ENCODE results near the gene PTH. TPM values are rescaled to one million over a fixed set of nuclear protein-coding genes. Genes with fewer than 3 reads are reported as not detected.

PTH gene
- total RNA-seq, 1 experiment from 2014 or later = not detected

- CTCF ChIA-PET = interaction anchor here (1.1 to 2.8 kb wide), 2 partner anchors 47 to 324 kb away, joined by 4 to 16 read pairs; no protein-coding TSS in a partner anchor
- H3K27ac Mint-ChIP-seq = no peak overlapping the region
- no peak overlapping the region for H3K4me3 Mint-ChIP-seq
- H3K9me3 Mint-ChIP-seq = peaks cover 48% of the 10 kb centered on the region
- no peak for ATAC-seq
- H3K27me3 Mint-ChIP-seq (ENCODE audit: low read depth) = peaks cover 16% of the 10 kb centered on the region
- no peak for DNase-seq (ENCODE audit: low spot score)
- POLR2A ChIA-PET = no interaction called here
- TF ChIP-seq, protein P1, sequence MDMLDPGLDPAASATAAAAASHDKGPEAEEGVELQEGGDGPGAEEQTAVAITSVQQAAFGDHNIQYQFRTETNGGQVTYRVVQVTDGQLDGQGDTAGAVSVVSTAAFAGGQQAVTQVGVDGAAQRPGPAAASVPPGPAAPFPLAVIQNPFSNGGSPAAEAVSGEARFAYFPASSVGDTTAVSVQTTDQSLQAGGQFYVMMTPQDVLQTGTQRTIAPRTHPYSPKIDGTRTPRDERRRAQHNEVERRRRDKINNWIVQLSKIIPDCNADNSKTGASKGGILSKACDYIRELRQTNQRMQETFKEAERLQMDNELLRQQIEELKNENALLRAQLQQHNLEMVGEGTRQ (CRISPR knock-in tag; IDR thresholded peaks at IDR 0.05) = no peak
- TF ChIP-seq GRHL2 (CRISPR knock-in tag; IDR thresholded peaks at IDR 0.05; ENCODE audit: insufficient replicate concordance, severe bottlenecking) (no peak), OVOL2 (CRISPR knock-in tag; IDR thresholded peaks at IDR 0.05; ENCODE audit: borderline replicate concordance) (no peak), SOX15 (CRISPR knock-in tag; IDR thresholded peaks at IDR 0.05) (no peak), ZNF219 (CRISPR knock-in tag; IDR thresholded peaks at IDR 0.05; ENCODE audit: borderline replicate concordance) (no peak), GABPB1 (CRISPR knock-in tag; IDR thresholded peaks at IDR 0.05) (no peak), SMAD3 (CRISPR knock-in tag; IDR thresholded peaks at IDR 0.05; ENCODE audit: borderline replicate concordance) (no peak)
- TF ChIP-seq, protein P2, sequence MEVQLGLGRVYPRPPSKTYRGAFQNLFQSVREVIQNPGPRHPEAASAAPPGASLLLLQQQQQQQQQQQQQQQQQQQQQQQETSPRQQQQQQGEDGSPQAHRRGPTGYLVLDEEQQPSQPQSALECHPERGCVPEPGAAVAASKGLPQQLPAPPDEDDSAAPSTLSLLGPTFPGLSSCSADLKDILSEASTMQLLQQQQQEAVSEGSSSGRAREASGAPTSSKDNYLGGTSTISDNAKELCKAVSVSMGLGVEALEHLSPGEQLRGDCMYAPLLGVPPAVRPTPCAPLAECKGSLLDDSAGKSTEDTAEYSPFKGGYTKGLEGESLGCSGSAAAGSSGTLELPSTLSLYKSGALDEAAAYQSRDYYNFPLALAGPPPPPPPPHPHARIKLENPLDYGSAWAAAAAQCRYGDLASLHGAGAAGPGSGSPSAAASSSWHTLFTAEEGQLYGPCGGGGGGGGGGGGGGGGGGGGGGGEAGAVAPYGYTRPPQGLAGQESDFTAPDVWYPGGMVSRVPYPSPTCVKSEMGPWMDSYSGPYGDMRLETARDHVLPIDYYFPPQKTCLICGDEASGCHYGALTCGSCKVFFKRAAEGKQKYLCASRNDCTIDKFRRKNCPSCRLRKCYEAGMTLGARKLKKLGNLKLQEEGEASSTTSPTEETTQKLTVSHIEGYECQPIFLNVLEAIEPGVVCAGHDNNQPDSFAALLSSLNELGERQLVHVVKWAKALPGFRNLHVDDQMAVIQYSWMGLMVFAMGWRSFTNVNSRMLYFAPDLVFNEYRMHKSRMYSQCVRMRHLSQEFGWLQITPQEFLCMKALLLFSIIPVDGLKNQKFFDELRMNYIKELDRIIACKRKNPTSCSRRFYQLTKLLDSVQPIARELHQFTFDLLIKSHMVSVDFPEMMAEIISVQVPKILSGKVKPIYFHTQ (CRISPR knock-in tag; IDR thresholded peaks at IDR 0.05) = no peak
- no peaks in the 10 kb centered on the region for H3K4me1 Mint-ChIP-seq
- H3K36me3 Mint-ChIP-seq = peaks cover 20% of the 10 kb centered on the region
Measured at GRCh38 chr11:13534358-13534757, 38.6 kb upstream of the PTH start.

DNA sequence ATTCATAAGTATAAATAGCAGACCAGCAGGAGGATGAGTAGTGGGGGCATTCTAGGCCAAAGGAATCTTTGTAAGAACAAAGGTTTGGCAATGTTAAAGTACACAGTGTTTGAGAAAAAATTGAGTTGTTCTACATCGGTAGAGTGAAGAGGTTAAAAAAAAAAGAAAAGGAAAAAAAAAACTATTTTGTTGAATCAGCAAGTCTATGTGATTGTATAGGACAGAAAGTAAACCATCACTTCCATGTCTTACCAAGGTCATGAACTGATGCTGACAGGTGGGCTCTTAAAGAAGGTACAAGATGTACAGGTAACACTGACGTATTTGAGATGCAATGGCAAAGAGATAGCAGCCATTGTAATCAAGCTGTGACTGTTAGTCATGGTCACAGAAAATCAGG is 29.5 kb upstream of the PTH start:
- no peak overlapping the region for H3K4me3 Mint-ChIP-seq
- TF ChIP-seq, protein P3, sequence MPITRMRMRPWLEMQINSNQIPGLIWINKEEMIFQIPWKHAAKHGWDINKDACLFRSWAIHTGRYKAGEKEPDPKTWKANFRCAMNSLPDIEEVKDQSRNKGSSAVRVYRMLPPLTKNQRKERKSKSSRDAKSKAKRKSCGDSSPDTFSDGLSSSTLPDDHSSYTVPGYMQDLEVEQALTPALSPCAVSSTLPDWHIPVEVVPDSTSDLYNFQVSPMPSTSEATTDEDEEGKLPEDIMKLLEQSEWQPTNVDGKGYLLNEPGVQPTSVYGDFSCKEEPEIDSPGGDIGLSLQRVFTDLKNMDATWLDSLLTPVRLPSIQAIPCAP (CRISPR knock-in tag; IDR thresholded peaks at IDR 0.05) = no peak
- no peak for TF ChIP-seq ZNF532 (CRISPR knock-in tag; IDR thresholded peaks at IDR 0.05; ENCODE audit: borderline replicate concordance)
- TF ChIP-seq, protein P4, sequence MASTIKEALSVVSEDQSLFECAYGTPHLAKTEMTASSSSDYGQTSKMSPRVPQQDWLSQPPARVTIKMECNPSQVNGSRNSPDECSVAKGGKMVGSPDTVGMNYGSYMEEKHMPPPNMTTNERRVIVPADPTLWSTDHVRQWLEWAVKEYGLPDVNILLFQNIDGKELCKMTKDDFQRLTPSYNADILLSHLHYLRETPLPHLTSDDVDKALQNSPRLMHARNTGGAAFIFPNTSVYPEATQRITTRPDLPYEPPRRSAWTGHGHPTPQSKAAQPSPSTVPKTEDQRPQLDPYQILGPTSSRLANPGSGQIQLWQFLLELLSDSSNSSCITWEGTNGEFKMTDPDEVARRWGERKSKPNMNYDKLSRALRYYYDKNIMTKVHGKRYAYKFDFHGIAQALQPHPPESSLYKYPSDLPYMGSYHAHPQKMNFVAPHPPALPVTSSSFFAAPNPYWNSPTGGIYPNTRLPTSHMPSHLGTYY (CRISPR knock-in tag; IDR thresholded peaks at IDR 0.05) = no peak
- ChIA-PET POLR2A (no interaction called here), CTCF (no interaction called here)
- DNase-seq (ENCODE audit: low spot score) (no peak), ATAC-seq (no peak)
- no peak overlapping the region for H3K27ac Mint-ChIP-seq
- no peaks in the 10 kb centered on the region for H3K4me1 Mint-ChIP-seq
- no peaks in the 10 kb centered on the region; the same call in none of the 2 replicates for H3K27me3 Mint-ChIP-seq (ENCODE audit: low read depth)
- H3K36me3 Mint-ChIP-seq = 0 out of 2 replicates have a peak, but pooled peaks cover 3% of the 10 kb centered on the region
- H3K9me3 Mint-ChIP-seq = peaks cover 13% of the 10 kb centered on the region

DNA sequence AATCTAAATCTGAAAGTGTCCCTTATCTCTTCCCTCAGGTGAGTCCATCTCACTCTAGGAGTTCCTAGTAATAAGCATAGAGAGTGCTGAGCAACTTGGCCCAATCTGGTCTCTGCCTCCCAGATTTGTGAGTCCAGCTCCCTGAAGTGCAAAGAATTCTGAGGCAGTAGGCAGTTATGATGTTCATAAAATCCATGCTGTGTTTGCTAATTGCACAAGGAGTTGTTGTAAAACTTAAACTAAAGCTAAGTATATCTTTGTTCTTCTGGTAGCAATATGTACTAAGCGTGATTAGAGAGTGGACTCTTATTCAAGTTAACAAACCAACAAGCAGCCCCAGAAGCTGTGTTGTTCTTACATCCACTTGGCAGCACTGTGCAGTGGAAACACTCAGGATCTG is 7.6 kb upstream of the PTH start:
- DNase-seq (ENCODE audit: low spot score) = no peak
- no peak overlapping the region for H3K4me3 Mint-ChIP-seq
- ATAC-seq = no peak
- TF ChIP-seq NR2C2 (CRISPR knock-in tag; IDR thresholded peaks at IDR 0.05) (no peak), NFE2L1 (CRISPR knock-in tag; IDR thresholded peaks at IDR 0.05) (no peak), FOXP1 (CRISPR knock-in tag; IDR thresholded peaks at IDR 0.05; ENCODE audit: borderline replicate concordance) (no peak)
- TF ChIP-seq, protein P5, sequence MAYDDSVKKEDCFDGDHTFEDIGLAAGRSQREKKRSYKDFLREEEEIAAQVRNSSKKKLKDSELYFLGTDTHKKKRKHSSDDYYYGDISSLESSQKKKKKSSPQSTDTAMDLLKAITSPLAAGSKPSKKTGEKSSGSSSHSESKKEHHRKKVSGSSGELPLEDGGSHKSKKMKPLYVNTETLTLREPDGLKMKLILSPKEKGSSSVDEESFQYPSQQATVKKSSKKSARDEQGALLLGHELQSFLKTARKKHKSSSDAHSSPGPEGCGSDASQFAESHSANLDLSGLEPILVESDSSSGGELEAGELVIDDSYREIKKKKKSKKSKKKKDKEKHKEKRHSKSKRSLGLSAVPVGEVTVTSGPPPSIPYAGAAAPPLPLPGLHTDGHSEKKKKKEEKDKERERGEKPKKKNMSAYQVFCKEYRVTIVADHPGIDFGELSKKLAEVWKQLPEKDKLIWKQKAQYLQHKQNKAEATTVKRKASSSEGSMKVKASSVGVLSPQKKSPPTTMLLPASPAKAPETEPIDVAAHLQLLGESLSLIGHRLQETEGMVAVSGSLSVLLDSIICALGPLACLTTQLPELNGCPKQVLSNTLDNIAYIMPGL (CRISPR knock-in tag; IDR thresholded peaks at IDR 0.05) = no peak
- TF ChIP-seq, protein P6, sequence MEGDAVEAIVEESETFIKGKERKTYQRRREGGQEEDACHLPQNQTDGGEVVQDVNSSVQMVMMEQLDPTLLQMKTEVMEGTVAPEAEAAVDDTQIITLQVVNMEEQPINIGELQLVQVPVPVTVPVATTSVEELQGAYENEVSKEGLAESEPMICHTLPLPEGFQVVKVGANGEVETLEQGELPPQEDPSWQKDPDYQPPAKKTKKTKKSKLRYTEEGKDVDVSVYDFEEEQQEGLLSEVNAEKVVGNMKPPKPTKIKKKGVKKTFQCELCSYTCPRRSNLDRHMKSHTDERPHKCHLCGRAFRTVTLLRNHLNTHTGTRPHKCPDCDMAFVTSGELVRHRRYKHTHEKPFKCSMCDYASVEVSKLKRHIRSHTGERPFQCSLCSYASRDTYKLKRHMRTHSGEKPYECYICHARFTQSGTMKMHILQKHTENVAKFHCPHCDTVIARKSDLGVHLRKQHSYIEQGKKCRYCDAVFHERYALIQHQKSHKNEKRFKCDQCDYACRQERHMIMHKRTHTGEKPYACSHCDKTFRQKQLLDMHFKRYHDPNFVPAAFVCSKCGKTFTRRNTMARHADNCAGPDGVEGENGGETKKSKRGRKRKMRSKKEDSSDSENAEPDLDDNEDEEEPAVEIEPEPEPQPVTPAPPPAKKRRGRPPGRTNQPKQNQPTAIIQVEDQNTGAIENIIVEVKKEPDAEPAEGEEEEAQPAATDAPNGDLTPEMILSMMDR (IDR thresholded peaks at IDR 0.05) = no peak
- no peaks in the 10 kb centered on the region for H3K36me3 Mint-ChIP-seq
- H3K9me3 Mint-ChIP-seq = peaks cover 2% of the 10 kb centered on the region; the same call in 1 of the 2 replicates
- H3K27me3 Mint-ChIP-seq (ENCODE audit: low read depth) = no peaks in the 10 kb centered on the region
- POLR2A ChIA-PET = no interaction called here
- CTCF ChIA-PET = interaction anchor here (3.2 kb wide), 1 partner anchor 16 kb away, joined by 14 read pairs; no protein-coding TSS in a partner anchor
- no peak overlapping the region for H3K27ac Mint-ChIP-seq
- H3K4me1 Mint-ChIP-seq = no peaks in the 10 kb centered on the region
